ENCODE measurements around the gene EIF1.

Gene EIF1

GRCh38 chr17:41652461-41652970 lies 36.2 kb upstream of the EIF1 start:
- TF ChIP-seq GATA3 (IDR thresholded peaks at IDR 0.05; ENCODE audit: low read depth, low read length): no peak
- no peak for TF ChIP-seq GATA2 (IDR thresholded peaks at IDR 0.05; ENCODE audit: low read depth, low read length)

DNA sequence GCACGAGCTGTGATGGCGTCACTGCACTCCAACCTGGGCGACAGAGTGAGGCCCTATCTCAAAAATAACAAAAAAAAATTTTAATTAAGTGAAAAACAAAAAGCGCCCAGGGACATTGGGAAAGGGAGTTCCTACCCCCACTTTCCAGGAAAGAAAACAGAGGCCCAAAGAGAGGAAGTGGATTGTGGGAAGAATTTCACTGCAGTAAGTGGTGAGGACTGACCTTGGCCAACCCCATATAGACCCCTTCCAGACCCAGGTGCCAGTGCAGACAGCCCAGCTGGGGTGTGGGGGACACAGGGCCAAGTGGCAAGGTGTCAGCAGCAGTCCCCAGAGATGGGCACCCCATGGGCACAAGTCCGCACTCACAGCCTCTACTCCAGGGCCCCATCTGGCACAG lies 35.3 kb upstream of the EIF1 start:
- no peak for TF ChIP-seq GATA2 (IDR thresholded peaks at IDR 0.05; ENCODE audit: low read depth, low read length)
- TF ChIP-seq GATA3 (IDR thresholded peaks at IDR 0.05; ENCODE audit: low read depth, low read length): no peak

GRCh38 chr17:41653892-41654677 lies 34.6 kb upstream of the EIF1 start:
- TF ChIP-seq GATA2 (IDR thresholded peaks at IDR 0.05; ENCODE audit: low read depth, low read length) (no peak), GATA3 (IDR thresholded peaks at IDR 0.05; ENCODE audit: low read depth, low read length) (no peak)

DNA sequence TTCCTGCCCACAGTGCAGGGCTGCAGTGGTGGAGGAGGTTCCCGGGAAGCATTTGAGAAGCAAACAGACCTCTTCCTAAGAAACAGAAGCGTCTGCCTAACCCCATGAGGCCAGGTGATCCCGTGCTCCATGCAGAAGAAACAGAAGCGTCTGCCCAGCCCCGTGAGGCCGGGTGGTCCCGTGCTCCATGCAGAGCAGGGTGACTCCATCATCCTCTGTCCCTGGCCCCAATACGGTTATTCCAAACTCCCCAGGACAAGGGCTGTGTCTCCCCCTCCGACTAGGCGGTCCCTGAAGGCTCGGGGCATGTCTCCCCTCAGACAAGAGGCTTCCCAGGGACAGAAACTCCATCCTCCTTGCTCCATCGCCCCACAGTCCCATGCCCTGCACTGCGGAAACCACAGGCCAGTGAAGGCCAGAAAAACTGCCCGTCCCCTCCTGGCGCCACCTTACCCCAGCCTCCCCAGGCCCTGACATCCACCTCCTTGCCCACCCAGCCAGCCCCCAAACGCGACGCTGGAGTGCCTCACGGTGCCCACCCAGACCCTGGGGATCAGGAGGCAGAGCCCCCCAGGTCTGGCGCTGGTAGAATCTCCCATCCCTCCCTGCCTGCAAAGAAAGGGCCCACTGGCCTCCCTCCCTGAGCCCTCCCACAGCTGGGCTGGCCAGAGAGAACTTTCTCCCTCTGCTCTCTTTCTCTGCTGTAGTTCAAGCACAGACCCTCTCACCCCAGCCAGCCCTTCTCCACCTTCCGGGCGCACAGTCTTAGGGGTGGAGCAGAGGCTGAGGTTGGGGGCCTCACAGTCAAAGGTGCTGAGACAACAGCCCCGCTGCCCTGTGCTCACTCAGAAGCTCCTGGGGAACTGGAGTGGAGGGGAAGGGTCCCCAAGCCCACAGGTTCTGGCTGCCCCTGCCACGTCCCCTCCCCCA lies 33.7 kb upstream of the EIF1 start:
- TF ChIP-seq GATA3 (IDR thresholded peaks at IDR 0.05; ENCODE audit: low read depth, low read length) (no peak), GATA2 (IDR thresholded peaks at IDR 0.05; ENCODE audit: low read depth, low read length) (no peak)

DNA sequence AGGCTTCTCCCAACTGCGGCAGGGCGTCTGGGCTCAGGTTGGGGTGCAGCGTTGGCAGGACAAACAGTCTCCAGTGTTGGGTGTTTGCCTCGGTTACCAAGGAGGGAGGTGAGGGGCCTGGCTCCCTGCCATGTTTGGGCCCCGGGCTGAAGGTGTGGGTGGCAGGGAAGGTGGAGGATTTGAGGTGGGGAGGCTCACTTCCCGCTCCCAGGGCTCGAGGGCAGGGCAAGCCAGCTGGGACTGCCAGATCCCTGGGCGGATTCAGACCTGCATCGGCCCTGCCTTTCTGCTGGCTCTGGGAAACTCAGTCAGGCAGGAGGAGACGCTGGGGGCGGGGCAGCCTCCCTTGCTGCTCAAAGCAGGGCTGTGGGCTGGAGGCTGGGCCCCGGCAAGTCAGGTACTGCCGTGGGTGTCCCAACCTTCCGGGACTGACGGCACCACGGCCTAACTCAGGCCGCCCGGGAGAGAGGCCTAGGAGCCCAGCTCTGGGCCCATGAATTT lies 33.0 kb upstream of the EIF1 start:
- TF ChIP-seq GATA3 (IDR thresholded peaks at IDR 0.05; ENCODE audit: low read depth, low read length) (no peak), GATA2 (IDR thresholded peaks at IDR 0.05; ENCODE audit: low read depth, low read length) (no peak)

GRCh38 chr17:41656249-41657023 lies 32.2 kb upstream of the EIF1 start:
- TF ChIP-seq GATA2 (IDR thresholded peaks at IDR 0.05; ENCODE audit: low read depth, low read length) (no peak), GATA3 (IDR thresholded peaks at IDR 0.05; ENCODE audit: low read depth, low read length) (no peak)

GRCh38 chr17:41657176-41657754 lies 31.4 kb upstream of the EIF1 start:
- TF ChIP-seq GATA2 (IDR thresholded peaks at IDR 0.05; ENCODE audit: low read depth, low read length): no peak
- no peak for TF ChIP-seq GATA3 (IDR thresholded peaks at IDR 0.05; ENCODE audit: low read depth, low read length)

GRCh38 chr17:41657936-41658335 lies 30.7 kb upstream of the EIF1 start:
- TF ChIP-seq GATA2 (IDR thresholded peaks at IDR 0.05; ENCODE audit: low read depth, low read length): no peak
- TF ChIP-seq GATA3 (IDR thresholded peaks at IDR 0.05; ENCODE audit: low read depth, low read length): no peak

- TF ChIP-seq GATA2 (IDR thresholded peaks at IDR 0.05; ENCODE audit: low read depth, low read length) (no peak), GATA3 (IDR thresholded peaks at IDR 0.05; ENCODE audit: low read depth, low read length) (no peak)
Observed at GRCh38 chr17:41658846-41659245, 29.8 kb upstream of the EIF1 start.

DNA sequence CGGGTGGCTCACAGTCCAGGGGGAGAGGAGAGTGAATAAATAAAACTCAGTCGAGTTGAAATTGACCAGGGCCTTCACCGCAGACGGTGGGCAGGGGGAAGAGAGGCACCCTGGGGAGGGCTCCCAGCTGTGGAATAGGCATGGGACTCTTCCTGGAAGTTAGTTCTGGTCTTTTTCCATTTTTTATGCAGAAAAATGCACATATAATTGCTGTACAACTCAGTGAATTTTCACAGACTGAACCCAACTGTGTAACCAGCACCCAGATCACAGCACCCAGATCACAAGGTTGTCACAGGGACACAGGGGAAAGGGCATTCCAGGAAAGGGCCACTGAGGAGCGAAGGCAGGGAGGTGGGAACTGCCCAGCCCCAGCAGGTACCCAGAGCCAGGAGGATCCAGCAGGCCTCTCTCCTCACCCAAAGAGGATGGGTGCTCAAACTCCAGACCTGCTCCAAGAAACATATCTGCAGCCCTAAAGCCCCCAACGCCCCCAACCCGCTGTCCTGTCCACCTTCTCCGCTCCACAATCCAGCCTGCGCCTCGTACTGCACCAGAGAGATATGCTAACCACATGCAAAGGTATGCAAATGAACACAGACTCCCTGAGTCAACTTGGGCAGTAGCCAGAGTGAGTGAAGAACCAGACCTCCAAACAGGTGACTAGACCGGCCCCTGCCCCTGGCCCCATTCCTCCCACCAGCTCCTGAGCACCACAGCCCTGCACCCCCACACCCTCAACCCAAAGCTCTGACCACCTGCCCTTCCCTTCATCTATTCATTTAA lies 29.1 kb upstream of the EIF1 start:
- TF ChIP-seq GATA2 (IDR thresholded peaks at IDR 0.05; ENCODE audit: low read depth, low read length) (no peak), GATA3 (IDR thresholded peaks at IDR 0.05; ENCODE audit: low read depth, low read length) (no peak)

- TF ChIP-seq GATA3 (IDR thresholded peaks at IDR 0.05; ENCODE audit: low read depth, low read length) (no peak), GATA2 (IDR thresholded peaks at IDR 0.05; ENCODE audit: low read depth, low read length) (no peak)
Observed at GRCh38 chr17:41660221-41660711, 28.4 kb upstream of the EIF1 start.

- TF ChIP-seq GATA3 (IDR thresholded peaks at IDR 0.05; ENCODE audit: low read depth, low read length): no peak
- no peak for TF ChIP-seq GATA2 (IDR thresholded peaks at IDR 0.05; ENCODE audit: low read depth, low read length)
Observed at GRCh38 chr17:41663451-41664171, 25.1 kb upstream of the EIF1 start.

Data from SH-SY5Y (cell line).